Measurements from ENCODE around the gene IFNL2.
"Not testable (repeated sequence)": the region's sequence is repeated elsewhere in the genome, so short reads cannot be mapped to it uniquely, and the experiment has no call there.

Gene IFNL2

GRCh38 chr19:39253374-39254149, 14.6 kb upstream of the IFNL2 start:
- DNase-seq = no peak

- no peak for DNase-seq
Observed at GRCh38 chr19:39254531-39255345, 13.5 kb upstream of the IFNL2 start.

GRCh38 chr19:39257227-39257626, 11.0 kb upstream of the IFNL2 start:
- no peak for DNase-seq

- no peak for DNase-seq
Observed at GRCh38 chr19:39261704-39262103, 6.5 kb upstream of the IFNL2 start.

GRCh38 chr19:39262496-39262895, 5.7 kb upstream of the IFNL2 start:
- DNase-seq = no peak

- DNase-seq = no peak
Observed at GRCh38 chr19:39263912-39264305, 4.3 kb upstream of the IFNL2 start.

- DNase-seq = no peak
Observed at GRCh38 chr19:39264306-39265290, 3.6 kb upstream of the IFNL2 start.

- DNase-seq = no peak
Observed at GRCh38 chr19:39265321-39265916, 2.8 kb upstream of the IFNL2 start.

- not testable (repeated sequence) for DNase-seq
Observed at GRCh38 chr19:39268531-39269223, 481 bp downstream of the IFNL2 start.

GRCh38 chr19:39269369-39269768, 1.2 kb downstream of the IFNL2 start:
- DNase-seq = not testable (repeated sequence)

- no peak for DNase-seq
Observed at GRCh38 chr19:39270036-39270871, 2.1 kb downstream of the IFNL2 start.

GRCh38 chr19:39273859-39274258, 5.7 kb downstream of the IFNL2 start:
- not testable (repeated sequence) for DNase-seq

GRCh38 chr19:39275578-39275977, 7.4 kb downstream of the IFNL2 start:
- no peak for DNase-seq

- DNase-seq = no peak
Observed at GRCh38 chr19:39276740-39277139, 8.5 kb downstream of the IFNL2 start.

GRCh38 chr19:39277598-39277997, 9.4 kb downstream of the IFNL2 start:
- no peak for DNase-seq

GRCh38 chr19:39282021-39282420, 13.8 kb downstream of the IFNL2 start:
- DNase-seq = no peak

GRCh38 chr19:39284032-39284431, 15.8 kb downstream of the IFNL2 start:
- DNase-seq = no peak

GRCh38 chr19:39293394-39293793, 25.2 kb downstream of the IFNL2 start:
- DNase-seq = no peak

- no peak for DNase-seq
Observed at GRCh38 chr19:39296055-39296645, 28.0 kb downstream of the IFNL2 start, which contains the start of gene IFNL1. Gene IFNL1 (plus strand): TSS chr19:39296407. CDS start chr19:39296422, 15 bp downstream.

GRCh38 chr19:39296906-39297305, 28.7 kb downstream of the IFNL2 start:
- no peak for DNase-seq
